SH-SY5Y (cell line): ENCODE data around the gene PHLPP2.

ENCODE experiments used
- GATA2 ChIP-seq: IDR thresholded peaks from 2 replicates; pipeline ENCODE4 v1.6.1; 2011; ENCODE audit warnings: mild to moderate bottlenecking, low read depth, low read length
- GATA3 ChIP-seq: IDR thresholded peaks from 2 replicates; pipeline ENCODE4 v1.6.1; 2011; ENCODE audit warnings: low read depth, mild to moderate bottlenecking, low read length, moderate library complexity

DNA sequence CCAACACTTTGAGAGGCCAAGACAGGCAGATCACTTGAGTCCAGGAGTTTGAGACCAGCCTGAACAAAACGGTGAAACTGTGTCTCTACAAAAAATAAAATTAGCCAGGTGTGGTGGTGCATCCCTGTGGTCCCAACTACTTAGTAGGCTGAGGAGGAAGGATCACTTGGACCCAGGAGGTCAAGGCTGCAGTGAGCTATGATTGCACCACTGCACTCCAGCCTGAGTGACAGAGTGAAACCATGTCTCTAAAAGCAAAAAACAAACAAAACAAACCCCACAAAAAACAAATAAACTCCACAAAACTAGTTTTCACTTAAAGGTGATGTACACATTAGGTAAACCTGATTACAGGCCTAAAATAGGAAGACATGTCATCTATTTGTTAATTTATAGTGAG lies 58.2 kb downstream of the PHLPP2 start:
- TF ChIP-seq GATA2 = no peak
- no peak for TF ChIP-seq GATA3
